GM19372 (cell line): ENCODE measurements around the gene KIAA0232.
"Not testable (repeated sequence)": the region's sequence is repeated elsewhere in the genome, so short reads cannot be mapped to it uniquely, and the experiment has no call there.

Experiments used
- ATAC-seq: cut with Tn5 transposase; IDR thresholded peaks from one replicate; pipeline ENCODE4 v1.9.1; 2021; ENCODE audit warnings: mild to moderate bottlenecking, low read depth, moderate library complexity; ENCODE audit not compliant: unreplicated experiment

KIAA0232 gene

DNA sequence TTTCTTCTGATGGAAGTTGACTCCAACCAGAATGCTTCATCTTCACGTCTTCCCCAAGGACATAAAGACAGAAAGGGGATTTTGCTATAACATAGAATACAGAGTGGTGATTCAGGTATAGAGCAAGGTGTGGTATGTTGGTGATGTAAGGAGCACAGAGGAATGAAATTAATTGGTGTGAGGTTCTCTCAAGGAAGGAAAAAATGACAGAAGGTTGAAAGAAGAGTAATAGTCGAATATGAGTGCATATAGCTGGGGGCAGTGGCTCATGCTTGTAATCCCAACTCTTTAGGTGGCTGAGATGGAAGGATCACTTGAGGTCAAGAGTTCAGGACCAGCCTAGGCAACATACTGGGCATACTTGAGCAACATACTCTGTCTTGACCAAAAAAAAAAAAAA lies 20.1 kb downstream of the KIAA0232 start:
- no peak for ATAC-seq

DNA sequence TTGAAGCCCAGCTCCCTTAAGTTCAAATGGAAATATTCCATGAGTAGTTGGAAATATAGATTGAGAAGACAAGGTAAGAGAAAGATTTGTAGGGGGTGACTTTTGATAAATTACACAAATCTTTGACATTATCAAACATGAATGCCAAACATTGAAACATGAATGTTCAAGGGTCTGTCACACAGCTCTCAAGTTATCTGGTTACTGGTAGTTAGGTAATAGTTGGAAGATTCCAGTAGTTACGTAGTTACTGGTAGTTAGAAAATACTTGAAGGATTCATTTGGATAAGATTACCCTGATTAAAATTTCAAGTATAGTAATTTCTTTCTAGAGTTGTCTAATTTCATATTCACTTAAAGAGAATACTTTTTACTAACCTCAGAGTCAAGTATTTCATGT lies 20.7 kb downstream of the KIAA0232 start:
- no peak for ATAC-seq

DNA sequence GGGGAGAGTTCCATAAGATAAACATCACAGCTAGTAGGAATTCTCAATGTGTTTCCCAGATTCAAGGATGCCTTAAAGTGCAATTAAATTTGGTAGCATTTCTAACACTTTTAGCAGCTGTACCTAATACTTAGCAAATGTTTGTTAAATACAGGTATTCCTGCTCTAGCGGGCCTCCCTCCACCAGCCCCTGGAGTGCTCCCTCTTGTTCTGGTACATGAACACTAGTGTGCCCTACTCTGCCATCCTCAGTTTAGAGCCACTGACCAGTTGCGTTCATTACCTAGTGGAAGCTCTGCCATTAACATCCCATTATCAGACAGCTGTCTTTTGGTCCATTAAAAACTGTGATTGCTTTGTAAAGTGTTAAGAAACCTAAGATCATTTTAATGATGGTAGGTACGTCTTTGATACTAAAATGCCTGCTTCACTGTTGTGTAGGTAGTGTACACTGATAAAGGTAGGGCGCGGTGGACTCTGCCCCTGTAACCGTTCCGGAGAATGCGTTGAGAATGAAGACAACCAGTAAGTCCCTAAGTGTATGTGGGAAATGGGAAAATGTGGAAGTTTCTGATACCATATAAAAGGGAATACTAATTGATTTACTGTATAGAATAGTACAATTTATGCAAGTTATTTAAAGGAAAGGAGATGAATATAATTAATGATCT lies 21.7 kb downstream of the KIAA0232 start:
- ATAC-seq: no peak

DNA sequence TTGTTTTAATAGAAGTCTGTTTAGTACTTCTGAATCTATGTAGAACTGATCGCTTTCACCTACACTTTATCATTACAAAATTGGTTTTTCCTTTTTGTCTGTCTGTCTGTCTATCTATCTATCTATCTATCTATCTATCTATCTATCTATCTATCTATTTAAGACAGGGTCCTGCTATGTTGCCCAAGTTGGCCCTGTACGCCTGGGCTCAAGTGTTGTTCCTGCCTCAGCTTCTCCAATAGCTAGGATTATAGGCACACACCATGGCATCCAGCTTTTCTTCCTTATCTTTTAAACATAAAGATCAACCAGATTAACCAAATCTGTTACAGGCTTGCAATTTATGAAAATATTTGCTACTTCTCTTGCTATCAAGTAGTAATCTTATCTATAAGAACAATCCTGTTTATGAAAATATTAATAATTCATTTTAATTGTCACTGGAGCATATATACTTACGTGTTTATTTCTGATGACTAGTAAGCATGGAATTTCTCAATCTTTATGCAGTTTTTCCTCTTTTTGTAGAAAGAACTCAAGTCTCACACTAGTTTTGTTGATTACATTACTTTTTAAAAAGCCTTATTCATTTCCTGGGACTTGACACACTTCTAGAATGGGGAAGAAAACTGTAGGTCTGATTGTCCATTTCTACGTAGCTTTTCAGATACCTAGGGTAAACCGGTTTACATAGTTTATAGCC lies 24.5 kb downstream of the KIAA0232 start:
- ATAC-seq: no peak

DNA sequence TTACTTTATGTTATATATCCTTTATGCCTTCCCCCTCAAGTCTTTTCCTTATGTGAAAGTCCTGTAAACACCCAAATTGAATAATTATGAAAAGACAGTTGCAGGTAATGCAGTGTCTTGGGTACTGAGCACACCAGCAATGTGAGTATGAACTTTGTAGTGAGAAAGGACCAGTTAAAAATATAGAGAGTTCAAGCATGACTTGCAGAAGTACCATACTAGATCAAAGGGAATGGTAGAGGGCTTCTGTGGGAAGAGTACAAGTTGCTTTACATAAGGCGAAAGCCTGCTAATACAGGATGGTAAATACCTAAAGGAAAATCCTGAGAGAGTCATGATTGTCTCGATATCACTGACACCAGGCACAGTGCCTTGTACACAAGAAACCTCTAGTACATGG lies 25.7 kb downstream of the KIAA0232 start:
- ATAC-seq: no peak

DNA sequence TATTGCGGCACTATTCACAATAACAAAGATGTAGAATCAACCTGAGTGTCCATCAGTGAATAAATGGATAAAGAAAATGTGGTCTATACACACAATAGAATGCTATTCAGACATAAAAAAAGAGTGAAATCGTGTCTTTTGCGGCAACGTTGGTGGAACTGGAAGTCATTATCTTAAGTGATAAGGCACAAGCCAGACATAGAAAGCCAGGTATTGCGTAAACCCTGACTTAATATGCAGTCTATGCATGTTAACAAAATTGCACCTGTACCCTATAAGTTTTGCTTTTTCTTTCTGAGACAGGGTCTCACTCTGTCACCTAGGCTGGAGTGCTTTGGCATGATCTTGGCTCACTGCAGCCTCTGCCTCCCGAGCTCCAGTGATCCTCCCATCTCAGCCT lies 28.6 kb downstream of the KIAA0232 start:
- ATAC-seq: no peak

DNA sequence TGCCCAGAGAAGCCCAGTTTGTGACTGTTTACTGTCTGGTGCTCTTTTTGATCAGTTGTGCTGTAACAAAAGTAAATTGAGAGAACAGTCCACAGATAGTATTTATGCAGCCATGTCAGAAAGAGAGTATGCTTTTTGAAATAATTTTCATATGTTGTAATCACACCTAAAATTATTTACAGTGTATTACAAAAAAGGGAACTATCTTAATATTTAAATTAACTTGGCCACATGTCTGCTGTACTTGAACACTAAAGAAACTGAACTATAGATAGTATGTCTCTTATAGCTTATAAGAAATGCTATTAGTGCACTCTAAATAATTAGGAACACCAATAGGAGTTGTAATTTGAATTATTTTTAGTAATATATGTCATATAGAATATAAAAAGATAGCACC lies 30.2 kb downstream of the KIAA0232 start:
- no peak for ATAC-seq

DNA sequence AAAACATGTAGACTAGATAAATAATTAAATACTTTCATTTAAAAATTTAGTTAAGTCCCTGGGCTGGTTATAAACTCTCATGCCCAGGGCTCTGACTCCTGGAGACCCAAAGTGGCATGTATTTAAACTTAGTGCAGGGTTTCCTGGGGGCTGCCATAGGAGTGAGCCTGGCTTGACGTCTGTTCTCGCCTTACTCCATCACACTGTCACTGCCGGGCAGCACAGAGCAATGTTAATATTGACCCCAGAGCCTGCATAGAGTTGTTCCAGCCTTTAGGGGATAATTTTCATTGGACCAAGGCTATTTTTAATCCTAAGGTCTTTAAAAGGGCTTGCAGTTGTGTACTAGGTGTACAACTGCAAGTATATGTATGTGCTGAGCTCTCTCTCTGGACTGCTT lies 31.2 kb downstream of the KIAA0232 start:
- no peak for ATAC-seq

DNA sequence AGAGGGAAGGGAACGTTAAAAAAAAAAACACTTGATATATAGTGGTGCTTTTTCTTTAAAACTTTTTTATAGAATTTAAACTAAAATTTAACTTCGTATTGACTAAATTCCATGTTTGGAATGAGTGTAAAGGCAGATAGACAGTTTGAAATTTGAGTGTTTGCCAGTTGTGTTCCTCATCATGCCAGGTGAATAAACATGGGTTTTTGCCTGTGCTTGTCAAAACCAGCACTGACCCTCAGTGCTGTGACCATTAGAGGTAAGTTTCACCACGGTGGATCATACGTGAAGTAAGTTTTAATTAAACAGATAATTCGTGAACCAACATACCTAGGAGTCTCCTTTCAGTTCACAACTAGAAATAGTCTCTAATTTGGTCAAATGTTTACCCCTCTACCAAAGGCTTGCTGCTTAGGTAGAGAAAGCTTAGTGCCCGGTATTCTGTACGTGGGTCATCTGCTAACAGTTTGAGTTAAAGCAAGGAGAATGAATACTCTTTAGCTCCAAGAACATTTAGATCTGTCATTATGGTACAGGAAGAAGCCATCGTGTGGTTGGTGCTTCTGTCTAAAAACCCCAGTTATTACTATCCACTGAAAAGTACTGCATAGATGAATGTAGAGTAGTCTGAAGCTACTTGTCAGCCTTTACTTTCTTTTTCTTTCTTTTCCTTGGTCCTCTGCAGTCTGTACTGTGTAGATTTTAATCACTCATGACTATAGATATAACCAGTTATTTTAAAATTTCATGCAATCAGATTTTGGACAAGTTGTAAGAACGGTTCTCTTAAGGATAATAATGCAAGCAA lies 32.7 kb downstream of the KIAA0232 start:
- ATAC-seq: no peak

DNA sequence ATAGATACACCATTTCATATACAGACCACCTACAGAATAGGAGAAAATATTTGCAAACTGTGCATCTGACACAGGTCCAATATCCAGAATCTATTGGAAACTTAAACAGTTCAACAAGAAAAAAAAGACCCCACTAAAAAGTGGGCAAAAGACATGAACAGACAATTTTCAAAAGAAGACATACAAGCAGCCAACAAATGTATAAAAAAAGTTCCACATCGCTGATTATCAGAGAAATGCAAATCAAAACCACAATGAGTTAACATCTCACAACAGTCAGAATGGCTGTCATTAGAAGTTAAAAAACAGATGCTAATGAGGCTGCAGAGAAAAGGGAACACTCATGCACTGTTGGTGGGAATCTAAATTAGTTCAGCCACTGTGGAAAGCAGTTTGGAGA lies 36.8 kb downstream of the KIAA0232 start:
- ATAC-seq: no peak

DNA sequence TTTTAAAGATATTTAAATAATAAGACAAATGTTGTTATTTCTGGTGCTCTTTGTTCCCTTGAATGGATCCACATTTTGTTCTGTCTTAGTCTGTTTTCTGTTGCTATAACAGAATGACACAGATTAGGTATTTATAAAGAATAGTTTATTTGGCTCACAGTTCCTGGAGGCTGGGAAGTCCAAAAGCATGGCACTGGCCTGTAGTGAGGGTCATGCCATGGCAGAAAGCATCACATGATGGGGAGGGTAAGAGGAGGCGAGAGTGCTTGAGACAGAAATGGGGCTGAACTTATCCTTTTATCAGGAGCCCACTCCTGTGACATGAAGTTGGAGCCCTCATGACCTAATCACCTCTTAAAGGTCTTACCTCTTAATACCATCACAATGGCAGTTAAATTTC lies 38.2 kb downstream of the KIAA0232 start:
- no peak for ATAC-seq

DNA sequence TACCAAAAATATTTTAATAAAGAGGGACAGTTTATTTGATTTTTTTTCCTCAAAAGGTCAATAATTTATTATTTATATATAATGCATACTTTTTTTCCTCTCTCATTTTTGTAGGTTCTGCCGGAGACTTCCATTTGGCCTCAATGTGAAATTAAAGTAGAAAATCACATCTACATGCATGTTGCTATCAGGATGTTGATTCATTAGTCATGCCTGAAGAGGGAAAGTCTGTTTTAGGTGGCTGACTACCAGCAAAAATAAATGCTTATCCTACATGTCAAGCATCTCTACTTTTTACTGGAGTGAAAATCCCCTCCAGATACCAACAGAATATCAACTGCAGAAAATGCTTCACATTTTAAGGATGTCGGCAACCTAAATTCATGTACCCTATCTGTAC lies 41.5 kb downstream of the KIAA0232 start:
- ATAC-seq: no peak

DNA sequence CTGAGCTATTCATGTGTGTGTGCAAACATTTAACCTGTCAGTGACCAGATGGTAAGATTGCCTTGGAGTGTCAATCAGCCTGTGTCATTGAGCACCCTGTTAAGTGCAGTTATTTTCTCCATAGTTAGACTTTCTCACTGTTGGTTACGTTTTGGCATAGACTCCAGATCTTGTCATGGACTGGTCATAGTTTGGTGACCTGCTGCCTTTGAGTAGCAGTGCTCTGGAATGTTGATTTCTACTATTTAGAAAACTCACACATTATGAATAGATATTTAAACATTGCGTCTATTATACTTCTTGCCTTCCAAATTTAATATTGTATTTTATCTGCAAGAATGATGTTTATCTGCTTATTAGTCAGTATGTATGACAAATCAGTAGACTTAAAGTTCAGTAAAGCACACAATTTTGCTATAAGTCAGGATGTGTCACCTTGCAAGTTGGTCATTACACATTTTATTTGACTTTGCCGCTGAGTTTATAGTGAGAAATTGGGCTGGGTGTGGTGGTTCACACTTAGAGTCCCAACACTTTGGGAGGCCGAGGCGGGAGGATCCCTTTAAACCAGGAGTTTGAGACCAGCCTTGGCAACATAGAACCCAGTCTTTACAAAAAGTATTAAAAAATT lies 42.4 kb downstream of the KIAA0232 start:
- ATAC-seq: no peak

DNA sequence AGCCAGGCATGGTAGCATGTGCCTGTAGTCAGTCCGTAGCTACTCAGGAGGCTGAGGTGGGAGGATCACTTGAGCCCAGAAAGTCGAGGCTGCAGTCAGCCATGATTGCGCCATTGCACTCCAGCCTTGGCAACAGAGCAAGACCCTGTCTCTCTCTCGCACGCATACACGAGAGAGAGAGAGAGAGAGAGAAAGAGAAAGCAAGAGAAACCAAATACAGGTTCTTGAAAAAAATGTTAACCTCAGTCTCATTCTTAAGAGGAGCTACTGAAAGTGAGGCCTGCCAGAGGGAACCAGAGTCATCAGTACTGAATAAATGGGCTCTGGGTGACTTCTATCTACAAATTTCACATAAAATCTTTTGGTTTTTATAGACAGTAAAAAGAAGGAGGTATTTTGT lies 42.9 kb downstream of the KIAA0232 start:
- ATAC-seq: no peak

DNA sequence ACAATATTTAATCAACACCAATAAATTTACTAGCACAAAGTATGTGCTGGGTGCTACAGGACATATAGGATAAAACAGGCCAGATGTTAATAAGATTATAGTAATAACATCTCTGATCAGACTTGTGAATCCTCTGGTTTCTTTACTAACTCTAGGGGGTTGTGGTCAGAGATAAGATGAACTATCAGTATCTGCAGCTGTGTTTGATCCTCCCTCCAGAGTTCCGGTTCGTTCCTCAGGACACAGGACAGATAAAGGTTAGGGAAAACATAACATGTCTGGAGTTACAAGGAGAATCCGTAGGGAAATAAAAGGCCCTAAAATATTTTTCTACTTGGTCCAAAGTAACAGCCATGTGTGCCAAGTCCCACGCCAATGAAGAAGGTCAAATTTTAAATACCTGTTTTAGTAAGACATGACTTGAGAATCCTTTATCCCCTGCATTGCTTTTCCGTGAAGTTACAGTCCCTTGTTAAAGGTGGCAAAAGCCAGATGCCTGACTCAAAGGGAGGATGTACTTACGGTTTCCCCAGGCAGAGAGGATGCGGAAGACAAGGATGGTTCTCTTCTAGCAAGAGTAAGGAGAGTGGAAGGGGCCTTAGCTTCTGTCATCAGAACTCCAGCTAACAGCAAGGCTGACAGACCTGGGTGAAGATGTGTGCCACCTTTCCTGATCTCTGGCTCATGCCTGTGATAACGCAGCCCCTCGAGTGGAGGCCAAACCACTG lies 44.4 kb downstream of the KIAA0232 start:
- no peak for ATAC-seq

DNA sequence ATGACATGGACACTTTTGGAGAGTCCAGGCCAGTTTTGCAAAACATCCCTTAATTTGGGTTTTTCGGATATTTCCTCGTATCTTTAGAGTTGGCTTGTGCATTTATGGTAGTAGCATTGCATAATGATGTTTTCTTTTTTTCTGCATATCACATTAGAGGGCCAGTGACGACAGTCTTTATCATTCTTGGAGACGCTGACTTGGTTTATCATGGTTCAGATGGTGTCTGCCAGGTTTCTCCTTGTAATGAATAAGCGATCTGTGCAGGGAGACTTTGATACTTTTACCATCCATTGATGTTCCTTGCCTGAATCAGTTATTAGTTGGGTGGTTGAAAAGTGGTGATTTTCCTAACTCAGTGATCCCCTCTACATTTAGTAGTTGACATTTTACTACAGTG lies 46.6 kb downstream of the KIAA0232 start:
- ATAC-seq: no peak

DNA sequence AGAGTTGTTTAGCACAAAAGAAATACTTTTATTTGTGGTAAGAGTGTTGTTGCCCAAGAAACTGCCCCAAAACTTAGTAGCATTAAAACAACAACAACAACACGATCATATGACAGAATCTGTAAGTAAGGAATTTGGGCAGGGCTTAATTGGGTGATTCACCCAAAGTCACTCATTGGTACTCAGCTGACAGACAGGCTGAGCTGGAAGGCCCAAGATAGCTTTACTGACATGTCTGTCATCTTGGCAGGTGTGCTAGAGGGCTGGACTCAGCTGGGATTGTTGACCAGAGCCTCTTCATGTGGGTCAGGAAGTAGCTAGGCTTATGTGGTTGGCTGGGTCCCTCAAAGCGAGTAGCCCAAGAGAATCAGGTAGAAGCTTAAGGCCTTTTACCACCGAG lies 52.3 kb downstream of the KIAA0232 start:
- no peak for ATAC-seq

DNA sequence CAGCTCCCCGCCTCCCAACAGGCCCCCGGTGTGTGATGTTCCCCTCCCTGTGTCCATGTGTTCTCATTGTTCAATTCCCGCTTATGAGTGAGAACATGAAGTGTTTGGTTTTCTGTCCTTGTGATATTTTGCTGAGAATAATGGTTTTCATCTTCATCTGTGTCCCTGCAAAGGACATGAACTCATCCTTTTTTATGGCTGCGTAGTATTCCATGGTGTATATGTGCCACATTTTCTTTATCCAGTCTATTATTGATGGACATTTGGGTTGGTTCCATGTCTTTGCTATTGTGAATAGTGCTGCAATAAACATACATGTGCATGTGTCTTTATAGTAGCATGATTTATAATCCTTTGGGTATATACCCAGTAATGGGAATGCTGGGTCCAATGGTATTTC lies 53.1 kb downstream of the KIAA0232 start:
- ATAC-seq: not testable (repeated sequence)

DNA sequence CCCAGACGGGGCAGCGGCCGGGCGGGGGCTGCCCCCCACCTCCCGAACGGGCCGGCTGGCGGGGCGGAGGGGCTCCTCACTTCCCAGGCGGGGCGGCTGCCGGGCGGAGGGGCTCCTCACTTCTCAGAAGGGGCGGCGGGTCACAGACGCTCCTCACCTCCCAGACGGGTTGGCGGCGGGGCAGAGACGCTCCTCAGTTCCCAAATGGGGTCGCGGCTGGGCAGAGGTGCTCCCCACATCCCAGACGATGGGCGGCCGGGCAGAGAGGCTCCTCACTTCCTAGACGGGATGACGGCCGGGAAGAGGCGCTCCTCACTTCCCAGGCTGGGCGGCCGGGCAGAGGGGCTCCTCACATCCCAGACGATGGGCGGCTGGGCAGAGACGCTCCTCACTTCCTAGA lies 54.6 kb downstream of the KIAA0232 start:
- not testable (repeated sequence) for ATAC-seq

DNA sequence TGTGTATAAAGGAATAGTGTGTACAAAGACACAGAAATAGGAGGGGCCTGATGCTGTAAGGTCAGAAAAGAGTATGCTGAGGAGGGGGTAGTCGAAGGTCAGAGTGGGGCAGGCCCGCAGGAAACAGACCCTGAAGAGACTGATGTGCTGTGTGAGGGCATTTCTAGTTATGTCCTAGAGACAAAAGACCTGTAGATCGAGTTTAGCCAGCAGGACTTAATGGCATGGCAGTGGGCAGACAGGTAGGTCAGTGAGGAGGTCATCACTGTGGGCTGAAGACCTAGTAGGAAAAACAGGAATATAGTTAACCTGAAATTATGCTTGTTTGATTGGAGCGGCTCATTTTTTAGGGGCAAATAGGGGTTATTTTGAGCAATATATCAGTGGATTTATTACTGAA lies 57.1 kb downstream of the KIAA0232 start:
- no peak for ATAC-seq
